HCT116 (cell line): ENCODE results near the gene WDR59. TPM values are rescaled to one million over a fixed set of nuclear protein-coding genes. Genes with fewer than 3 reads are reported as not detected.

Source experiments
- ATAC-seq: fragments of 200-7000 bp; cut with Tn5 transposase; 2 replicates; pipeline ENCODE4 v1.9.1; 2020; ENCODE audit warnings: mild to moderate bottlenecking, moderate library complexity
- BruUV-seq: library from RNA; stranded (reverse); fragments of 400-500 nt; replicated peaks from 2 replicates; lab custom pipeline; 2021; lab: Mats Ljungman, UMichigan
- CTCF ChIA-PET: fragments of 300-600 bp; sonication (Branson Sonifier 250); formaldehyde crosslinking; loops from one replicate; lab custom pipeline; 2021; ENCODE audit warnings: antibody characterized with exemption; lab: Charles Lee
- POLR2A ChIA-PET: fragments of 300-600, 350-600 bp; sonication (Branson Sonifier 250); formaldehyde crosslinking; loops from one replicate; lab custom pipeline; 2021; ENCODE audit warnings: antibody characterized with exemption; lab: Charles Lee
- RAD21 ChIA-PET, 2 experiments: fragments of 300-600 bp; sonication (Branson Sonifier 250); formaldehyde crosslinking; loops; one replicate each; lab custom pipeline; 2023; ENCODE audit warnings: low total read pairs in 2 of 2; ENCODE audit not compliant: uncharacterized antibody in 2 of 2, unreplicated experiment in 2 of 2, low non-redundant PET in 1 of 2; lab: Charles Lee
- DNase-seq: peaks from one replicate; pipeline ENCODE4 v3.0.0-alpha.2; 2010; ENCODE audit warnings: low read depth, low spot score
- H2AFZ ChIP-seq: fragments of 200-600 bp; shearing (Covaris generic), sonication (generic); 2 replicates; pipeline ENCODE4 v1.6.1; 2017; ENCODE audit warnings: low read depth, mixed run types, mixed read lengths, antibody characterized with exemption, low read length; ENCODE audit not compliant: poor library complexity, severe bottlenecking
- H3K27ac ChIP-seq: 2 replicates; pipeline ENCODE4 v1.5.1; 2012; ENCODE audit warnings: low read depth, low read length
- H3K27me3 ChIP-seq: fragments of 200-600 bp; sonication (generic); 2 replicates; pipeline ENCODE4 v1.6.1; 2016; ENCODE audit warnings: mixed run types, low read length, mixed read lengths; ENCODE audit not compliant: insufficient read depth
- H3K36me3 ChIP-seq, 2 experiments: fragments of 200-500 bp in 1 of 2; fragments of 200-600 bp in 1 of 2; sonication (Bioruptor generic) in 1 of 2; sonication (generic) in 1 of 2; 2 replicates each; pipeline versions ENCODE4 v1.5.1 to v1.6.1; 2014 to 2016; ENCODE audit warnings: low read length in 2 of 2, inconsistent platforms in 1 of 2, mixed read lengths in 1 of 2, mixed run types in 1 of 2; ENCODE audit not compliant: insufficient read depth in 2 of 2, control insufficient read depth in 1 of 2
- H3K4me1 ChIP-seq, 2 experiments: fragments of 200-600 bp in 1 of 2; sonication (generic) in 1 of 2; 2 replicates each; pipeline versions ENCODE4 v1.5.1 to v1.6.1; 2012 to 2017; ENCODE audit warnings: low read length in 2 of 2, inconsistent platforms in 1 of 2, mild to moderate bottlenecking in 1 of 2, mixed read lengths in 1 of 2, mixed run types in 1 of 2, moderate library complexity in 1 of 2; ENCODE audit not compliant: insufficient read depth in 2 of 2, control insufficient read depth in 1 of 2
- H3K4me2 ChIP-seq: fragments of 200-600 bp; sonication (generic); 2 replicates; pipeline ENCODE4 v1.6.1; 2017; ENCODE audit warnings: mixed run types, low read length, mixed read lengths
- H3K4me3 ChIP-seq, 2 experiments: fragments of 200-600 bp in 1 of 2; sonication (generic) in 1 of 2; replicated peaks in 1 of 2; 2 replicates each; pipeline ENCODE4 v1.5.1; 2011 to 2016; ENCODE audit warnings: low read length in 2 of 2, control low read depth in 1 of 2, low read depth in 1 of 2, mild to moderate bottlenecking in 1 of 2, mixed read lengths in 1 of 2, mixed run types in 1 of 2
- H3K79me2 ChIP-seq: fragments of 200-600 bp; sonication (generic); 2 replicates; pipeline ENCODE4 v1.6.1; 2017; ENCODE audit warnings: mild to moderate bottlenecking, mixed run types, low read length, moderate library complexity, mixed read lengths; ENCODE audit not compliant: insufficient read depth
- H3K9ac ChIP-seq: fragments of 200-600 bp; sonication (generic); 2 replicates; pipeline ENCODE4 v1.6.1; 2016; ENCODE audit warnings: low read length, mixed read lengths
- H3K9me2 ChIP-seq: fragments of 200-600 bp; sonication (generic), shearing (Covaris generic); 2 replicates; pipeline ENCODE4 v1.6.1; 2017; ENCODE audit warnings: mixed run types, mild to moderate bottlenecking, moderate library complexity; ENCODE audit not compliant: insufficient read depth
- H3K9me3 ChIP-seq, 2 experiments: fragments of 200-500 bp in 1 of 2; fragments of 200-600 bp in 1 of 2; sonication (Bioruptor generic) in 1 of 2; sonication (generic) in 1 of 2; 2 replicates each; pipeline ENCODE4 v1.6.1; 2014 to 2017; ENCODE audit warnings: low read length in 2 of 2, mixed read lengths in 2 of 2, inconsistent platforms in 1 of 2, low read depth in 1 of 2, mild to moderate bottlenecking in 1 of 2, mixed run types in 1 of 2, moderate library complexity in 1 of 2; ENCODE audit not compliant: control insufficient read depth in 1 of 2, insufficient read depth in 1 of 2
- H4K20me1 ChIP-seq: fragments of 200-600 bp; sonication (generic), shearing (Covaris generic); 2 replicates; pipeline ENCODE4 v1.6.1; 2017; ENCODE audit warnings: mixed run types, mild to moderate bottlenecking, moderate library complexity; ENCODE audit not compliant: insufficient read depth
- EGR1 ChIP-seq: IDR thresholded peaks from 2 replicates; pipeline ENCODE4 v1.6.1; 2012; ENCODE audit warnings: low read depth
- FOSL1 ChIP-seq: IDR thresholded peaks from 2 replicates; pipeline ENCODE4 v1.6.1; 2012; ENCODE audit warnings: low read depth
- JUND ChIP-seq: IDR thresholded peaks from 2 replicates; pipeline ENCODE4 v1.6.1; 2012
- POLR2A ChIP-seq: IDR thresholded peaks from 2 replicates; pipeline ENCODE4 v1.7.0; 2011; ENCODE audit warnings: borderline replicate concordance; ENCODE audit not compliant: insufficient read depth, insufficient read length; ENCODE audit errors: extremely low read depth
- RAD21 ChIP-seq: IDR thresholded peaks from 2 replicates; pipeline ENCODE4 v1.6.1; 2012; ENCODE audit warnings: low read depth, mild to moderate bottlenecking
- SIN3A ChIP-seq: IDR thresholded peaks from 2 replicates; pipeline ENCODE4 v1.6.1; 2012; ENCODE audit warnings: low read depth
- SP1 ChIP-seq: IDR thresholded peaks from 2 replicates; pipeline ENCODE4 v1.6.1; 2012; ENCODE audit warnings: low read depth
- SRF ChIP-seq: IDR thresholded peaks from 2 replicates; pipeline ENCODE4 v1.6.1; 2012; ENCODE audit warnings: low read depth
- TCF7L2 ChIP-seq: IDR thresholded peaks from 2 replicates; pipeline ENCODE4 v1.7.0; 2011; ENCODE audit warnings: borderline replicate concordance, inconsistent platforms; ENCODE audit not compliant: insufficient read depth, insufficient read length; ENCODE audit errors: extremely low read depth
- ZNF274 ChIP-seq: fragments of 200-500 bp; sonication (Bioruptor generic); IDR thresholded peaks from 2 replicates; pipeline ENCODE4 v1.6.1; 2014; ENCODE audit warnings: mild to moderate bottlenecking, low read depth, low read length, inconsistent platforms
- intact Hi-C: fragments of 100-400 bp; cut with micrococcal nuclease; formaldehyde crosslinking; loops from 2 replicates; pipeline ENCODE4 v1.10.0; 2022
- total RNA-seq: library from RNA; stranded (reverse); gene quantifications from one replicate; pipeline ENCODE4 v1.2.1, GENCODE V29; 2021; ENCODE audit not compliant: unreplicated experiment
- TF ChIP-seq, protein P1 (sequence below): IDR thresholded peaks from 2 replicates; pipeline ENCODE4 v1.6.1; 2012; ENCODE audit warnings: low read depth

Gene WDR59
- total RNA-seq, 1 experiment from 2014 or later: 96.9 TPM

DNA sequence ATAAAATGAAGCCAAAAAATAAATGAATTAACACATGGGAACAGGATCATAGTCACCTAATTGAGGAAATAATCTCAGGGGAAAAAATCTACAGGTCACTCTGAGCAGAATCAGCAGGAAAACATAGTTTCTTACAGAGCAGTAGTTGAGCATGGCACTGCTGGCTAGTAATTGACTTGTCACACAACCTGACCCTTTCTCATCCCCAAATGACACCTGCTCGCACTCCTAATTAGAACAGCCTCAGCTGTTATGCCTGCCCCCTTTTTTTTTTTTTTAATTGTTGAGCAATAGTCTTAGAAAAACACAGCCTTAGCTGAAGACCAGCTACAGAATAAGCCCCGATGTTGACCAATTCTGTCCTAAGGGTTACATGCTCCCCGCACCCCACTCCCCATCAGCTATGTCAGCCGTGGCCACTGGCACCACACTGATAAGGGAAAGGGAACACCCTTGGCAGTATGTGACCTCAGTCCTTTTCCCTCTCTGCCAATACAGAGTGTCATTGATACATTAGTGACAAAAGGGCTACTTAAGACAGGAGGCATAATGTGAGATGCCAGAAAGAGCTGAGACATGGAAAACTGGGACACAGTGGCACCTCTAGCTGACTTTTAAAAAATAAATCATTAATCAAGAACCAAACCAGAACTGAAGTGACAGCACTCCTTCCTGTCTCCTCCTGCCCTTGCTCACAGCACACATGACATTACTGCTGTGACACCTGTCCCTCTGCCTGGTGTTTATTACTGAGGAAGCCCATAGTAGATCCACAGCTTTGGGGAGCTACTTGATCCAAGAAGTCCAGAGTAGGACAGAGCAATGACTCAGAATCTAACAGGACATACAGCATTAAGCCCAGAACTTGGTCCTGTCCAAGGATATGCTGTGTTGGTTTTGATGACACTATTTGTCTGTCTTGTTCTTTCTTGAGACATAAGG lies 41.7 kb downstream of the WDR59 start:
- Histone ChIP-seq H3K79me2 (no peaks in the 10 kb centered on the region), H3K9me2 (no peaks in the 10 kb centered on the region), H3K9me3 (no peaks in the 10 kb centered on the region), H3K36me3 (peaks cover 12 to 27% of the 10 kb centered on the region in 2 experiments; a peak in 3 of 4 replicates), H4K20me1 (no peaks in the 10 kb centered on the region), H3K4me1 (peaks cover under 1 to 2% of the 10 kb centered on the region in 2 experiments; a peak in 3 of 4 replicates), H2AFZ (no peak overlapping the region), H3K27me3 (no peaks in the 10 kb centered on the region), H3K4me2 (no peak overlapping the region), H3K27ac (no peak overlapping the region), H3K4me3 (no peak overlapping the region), H3K9ac (no peak overlapping the region)
- no peak for TF ChIP-seq JUND
- ChIA-PET POLR2A (no interaction called here), RAD21 (interaction anchor here in 1 of 2 experiments (0.8 kb wide), 1 partner anchor 168 kb away, joined by 4 read pairs; no protein-coding TSS in a partner anchor), CTCF (interaction anchor here (1.3 kb wide), 1 partner anchor 167 kb away, joined by 3 read pairs; no protein-coding TSS in a partner anchor)
- no TSS peak for BruUV-seq
- ATAC-seq (no peak), DNase-seq (no peak)
- intact Hi-C loops: no loop called here

DNA sequence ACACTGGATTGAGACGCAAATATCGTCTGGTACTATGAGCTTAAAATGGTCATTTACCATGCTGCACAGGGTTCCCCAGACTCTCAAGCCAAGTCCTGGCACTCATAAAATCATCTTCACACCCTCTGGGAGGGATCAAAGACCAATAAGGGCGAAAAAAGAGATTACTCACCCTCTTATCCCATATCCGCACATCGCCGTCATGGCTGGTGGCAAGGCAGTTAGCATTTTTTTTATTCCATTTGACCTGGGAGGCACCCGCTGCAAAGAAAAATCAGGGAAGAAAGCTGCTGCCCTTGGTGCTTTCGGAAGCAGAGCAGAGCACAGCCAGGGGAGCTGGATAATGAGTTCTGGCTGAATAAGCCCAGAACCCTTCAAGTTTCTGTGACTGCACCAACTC lies 42.4 kb downstream of the WDR59 start:
- ChIA-PET POLR2A (no interaction called here), RAD21 (no interaction called here), CTCF (interaction anchor here (1.3 kb wide), 1 partner anchor 168 kb away, joined by 3 read pairs; no protein-coding TSS in a partner anchor)
- no peak for DNase-seq
- Histone ChIP-seq H2AFZ (no peak overlapping the region), H3K9ac (no peak overlapping the region), H3K4me3 (no peak overlapping the region), H3K27ac (no peak overlapping the region), H3K9me3 (no peaks in the 10 kb centered on the region), H3K4me2 (no peak overlapping the region), H3K9me2 (no peaks in the 10 kb centered on the region), H3K27me3 (no peaks in the 10 kb centered on the region), H3K36me3 (peaks cover 12 to 31% of the 10 kb centered on the region in 2 experiments), H3K79me2 (no peaks in the 10 kb centered on the region), H3K4me1 (no peaks in the 10 kb centered on the region), H4K20me1 (no peaks in the 10 kb centered on the region)
- no peak for ATAC-seq
- intact Hi-C loops: no loop called here
- BruUV-seq: no TSS peak
- TF ChIP-seq FOSL1 (no peak), SP1 (no peak), RAD21 (no peak), ZNF274 (no peak), TCF7L2 (no peak), SIN3A (no peak), EGR1 (no peak), POLR2A (no peak), SRF (no peak)
- TF ChIP-seq, protein P1, sequence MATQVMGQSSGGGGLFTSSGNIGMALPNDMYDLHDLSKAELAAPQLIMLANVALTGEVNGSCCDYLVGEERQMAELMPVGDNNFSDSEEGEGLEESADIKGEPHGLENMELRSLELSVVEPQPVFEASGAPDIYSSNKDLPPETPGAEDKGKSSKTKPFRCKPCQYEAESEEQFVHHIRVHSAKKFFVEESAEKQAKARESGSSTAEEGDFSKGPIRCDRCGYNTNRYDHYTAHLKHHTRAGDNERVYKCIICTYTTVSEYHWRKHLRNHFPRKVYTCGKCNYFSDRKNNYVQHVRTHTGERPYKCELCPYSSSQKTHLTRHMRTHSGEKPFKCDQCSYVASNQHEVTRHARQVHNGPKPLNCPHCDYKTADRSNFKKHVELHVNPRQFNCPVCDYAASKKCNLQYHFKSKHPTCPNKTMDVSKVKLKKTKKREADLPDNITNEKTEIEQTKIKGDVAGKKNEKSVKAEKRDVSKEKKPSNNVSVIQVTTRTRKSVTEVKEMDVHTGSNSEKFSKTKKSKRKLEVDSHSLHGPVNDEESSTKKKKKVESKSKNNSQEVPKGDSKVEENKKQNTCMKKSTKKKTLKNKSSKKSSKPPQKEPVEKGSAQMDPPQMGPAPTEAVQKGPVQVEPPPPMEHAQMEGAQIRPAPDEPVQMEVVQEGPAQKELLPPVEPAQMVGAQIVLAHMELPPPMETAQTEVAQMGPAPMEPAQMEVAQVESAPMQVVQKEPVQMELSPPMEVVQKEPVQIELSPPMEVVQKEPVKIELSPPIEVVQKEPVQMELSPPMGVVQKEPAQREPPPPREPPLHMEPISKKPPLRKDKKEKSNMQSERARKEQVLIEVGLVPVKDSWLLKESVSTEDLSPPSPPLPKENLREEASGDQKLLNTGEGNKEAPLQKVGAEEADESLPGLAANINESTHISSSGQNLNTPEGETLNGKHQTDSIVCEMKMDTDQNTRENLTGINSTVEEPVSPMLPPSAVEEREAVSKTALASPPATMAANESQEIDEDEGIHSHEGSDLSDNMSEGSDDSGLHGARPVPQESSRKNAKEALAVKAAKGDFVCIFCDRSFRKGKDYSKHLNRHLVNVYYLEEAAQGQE: no peak
